Body of pancreas (tissue), 4 donors: ENCODE data around the gene C1orf87. TPM values are rescaled to one million over a fixed set of nuclear protein-coding genes. Genes with fewer than 3 reads are reported as not detected.

Experiments used
- ATAC-seq: fragments of 150-250 bp; one replicate; pipeline ENCODE4 v1.9.1; 2016
- DNase-seq, 4 donors: peaks; one replicate each; pipeline ENCODE4 v3.0.0-alpha.2; 2019
- H3K27ac ChIP-seq, 4 donors: fragments of 200-600 bp; sonication (generic); 1 replicate in 3 of 4; 2 replicates in 1 of 4; pipeline versions ENCODE4 v1.5.1 to v1.6.1; 2016 to 2019; ENCODE audit warnings: mild to moderate bottlenecking in 1 of 4, mixed read lengths in 1 of 4, moderate library complexity in 1 of 4
- H3K27me3 ChIP-seq, 2 donors: fragments of 200-600 bp; sonication (generic); one replicate each; pipeline ENCODE4 v1.6.0; 2016; ENCODE audit warnings: mild to moderate bottlenecking in 1 of 2
- H3K36me3 ChIP-seq, 2 donors: fragments of 200-600 bp; sonication (generic); replicated peaks in 1 of 2; 2 replicates each; pipeline ENCODE4 v1.5.1; 2016; ENCODE audit warnings: low read depth in 2 of 2; ENCODE audit not compliant: insufficient read depth in 1 of 2
- H3K4me1 ChIP-seq: fragments of 200-600 bp; sonication (generic); one replicate; pipeline ENCODE4 v1.6.0; 2016
- H3K4me3 ChIP-seq, 2 donors: fragments of 200-600 bp; sonication (generic); 1 replicate in 1 of 2; 2 replicates in 1 of 2; pipeline ENCODE4 v1.5.1; 2016 to 2019
- H3K9me3 ChIP-seq, 3 donors: fragments of 200-600 bp; sonication (generic); 1 replicate in 2 of 3; 2 replicates in 1 of 3; pipeline ENCODE4 v1.5.1; 2016
- POLR2A ChIP-seq, 3 donors: fragments of 450-650 bp; IDR thresholded peaks; one replicate each; pipeline ENCODE4 v1.6.1; 2016; ENCODE audit warnings: antibody characterized with exemption in 3 of 3, mild to moderate bottlenecking in 2 of 3
- WGBS, 2 donors: methylation state at CpG; one replicate each; pipeline ENCODE4 v1.1.5; 2017; 5-methylcytosine and 5-hydroxymethylcytosine counted together
- intact Hi-C: fragments of 100-400 bp; cut with DNase I; formaldehyde crosslinking; loops from one replicate; pipeline ENCODE4 v1.15.1; 2023
- total RNA-seq, 2 donors: library from RNA; depleted of rRNA; stranded (reverse); fragments of >200 nt; gene quantifications; one replicate each; pipeline ENCODE4 v1.1.0, GENCODE V29; 2016
- TF ChIP-seq, protein P1 (sequence below), 7 experiments: fragments of 450-650 bp in 4 of 7; fragments of 200-600 bp in 3 of 7; sonication (generic) in 3 of 7; IDR thresholded peaks; one replicate each; pipeline ENCODE4 v1.5.1; 2016 to 2019; ENCODE audit warnings: antibody characterized with exemption in 7 of 7

C1orf87 gene
- total RNA-seq, 2 donors from 2014 or later, result not detected

DNA sequence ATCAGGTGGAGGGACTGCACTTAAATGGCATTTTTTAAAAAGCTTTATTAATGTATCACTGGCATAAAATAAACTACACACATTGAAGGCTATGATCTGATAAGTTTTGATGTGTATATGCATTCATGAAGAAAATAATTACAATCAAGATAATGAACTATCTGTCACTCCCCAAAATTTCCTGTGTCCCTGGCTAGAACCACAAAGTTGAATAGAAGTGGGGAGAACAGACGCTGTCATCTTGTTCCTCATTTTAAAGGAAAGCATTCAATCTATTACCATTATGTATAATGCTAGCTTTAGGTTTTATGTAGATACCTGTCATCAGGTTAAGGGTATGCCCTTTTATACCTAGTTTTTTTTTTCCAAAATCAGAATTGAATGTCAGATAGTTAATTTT lies 38.1 kb upstream of the C1orf87 start:
- intact Hi-C loops, result no loop called here
- 62 to 63% methylated on average over 1 of the region's 1 CpG for WGBS, 2 donors
- no peaks in the 10 kb centered on the region for H3K9me3 ChIP-seq
- no peak overlapping the region for H3K27ac ChIP-seq
- TF ChIP-seq, protein P1, sequence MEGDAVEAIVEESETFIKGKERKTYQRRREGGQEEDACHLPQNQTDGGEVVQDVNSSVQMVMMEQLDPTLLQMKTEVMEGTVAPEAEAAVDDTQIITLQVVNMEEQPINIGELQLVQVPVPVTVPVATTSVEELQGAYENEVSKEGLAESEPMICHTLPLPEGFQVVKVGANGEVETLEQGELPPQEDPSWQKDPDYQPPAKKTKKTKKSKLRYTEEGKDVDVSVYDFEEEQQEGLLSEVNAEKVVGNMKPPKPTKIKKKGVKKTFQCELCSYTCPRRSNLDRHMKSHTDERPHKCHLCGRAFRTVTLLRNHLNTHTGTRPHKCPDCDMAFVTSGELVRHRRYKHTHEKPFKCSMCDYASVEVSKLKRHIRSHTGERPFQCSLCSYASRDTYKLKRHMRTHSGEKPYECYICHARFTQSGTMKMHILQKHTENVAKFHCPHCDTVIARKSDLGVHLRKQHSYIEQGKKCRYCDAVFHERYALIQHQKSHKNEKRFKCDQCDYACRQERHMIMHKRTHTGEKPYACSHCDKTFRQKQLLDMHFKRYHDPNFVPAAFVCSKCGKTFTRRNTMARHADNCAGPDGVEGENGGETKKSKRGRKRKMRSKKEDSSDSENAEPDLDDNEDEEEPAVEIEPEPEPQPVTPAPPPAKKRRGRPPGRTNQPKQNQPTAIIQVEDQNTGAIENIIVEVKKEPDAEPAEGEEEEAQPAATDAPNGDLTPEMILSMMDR (IDR thresholded peaks at IDR 0.05), result no peak
- no peak for TF ChIP-seq POLR2A (IDR thresholded peaks at IDR 0.05)
- no peaks in the 10 kb centered on the region for H3K4me1 ChIP-seq
- no peak overlapping the region for H3K4me3 ChIP-seq
- no peaks in the 10 kb centered on the region for H3K27me3 ChIP-seq
- DNase-seq, result no peak
- ATAC-seq, result no peak
- H3K36me3 ChIP-seq, result no peaks in the 10 kb centered on the region

DNA sequence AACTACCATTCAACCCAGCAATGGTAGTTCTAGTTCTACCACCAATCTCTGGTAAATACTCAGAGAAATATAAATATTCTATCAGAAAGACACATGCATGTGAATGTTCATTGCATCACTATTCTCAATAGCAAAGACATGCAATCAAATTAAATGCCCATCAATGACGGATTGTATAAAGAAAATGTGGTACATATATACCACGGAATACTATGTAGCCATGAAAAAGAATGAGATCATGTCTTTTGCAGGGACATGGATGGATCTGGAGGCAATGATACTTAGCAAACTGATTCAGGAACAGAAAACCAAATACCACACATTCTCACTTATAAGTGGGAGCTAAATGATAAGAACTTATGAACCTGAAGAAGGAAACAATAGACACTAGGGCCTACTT lies 37.5 kb upstream of the C1orf87 start:
- Histone ChIP-seq H3K4me1 (no peaks in the 10 kb centered on the region), H3K27ac (no peak overlapping the region), H3K27me3 (no peaks in the 10 kb centered on the region), H3K9me3 (no peaks in the 10 kb centered on the region), H3K36me3 (no peaks in the 10 kb centered on the region), H3K4me3 (no peak overlapping the region)
- WGBS, 2 donors, result 78 to 87% methylated on average over 2 of the region's 2 CpGs
- no peak for TF ChIP-seq POLR2A (IDR thresholded peaks at IDR 0.05)
- TF ChIP-seq, protein P1 (IDR thresholded peaks at IDR 0.05), result no peak
- DNase-seq, result no peak
- no peak for ATAC-seq
- intact Hi-C loops, result no loop called here

DNA sequence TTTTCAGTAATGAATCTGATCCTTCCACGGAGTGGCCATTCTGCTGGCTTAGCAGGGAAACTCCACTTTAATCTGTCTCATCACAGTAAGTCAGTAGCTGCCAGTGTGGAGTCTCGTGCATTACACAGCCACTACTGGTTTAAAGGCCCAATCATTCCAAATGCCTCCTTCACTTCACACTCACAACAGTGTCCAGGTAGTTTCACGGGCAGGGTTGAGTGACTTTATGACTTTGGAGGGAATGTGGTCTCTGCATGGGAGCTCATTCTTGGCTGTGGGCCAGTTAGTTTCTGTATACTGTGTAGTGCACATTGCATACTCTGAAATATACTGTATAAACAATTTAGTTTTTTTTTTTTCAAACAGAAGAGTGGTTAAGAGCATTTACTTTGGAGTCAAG lies 34.6 kb upstream of the C1orf87 start:
- Histone ChIP-seq H3K9me3 (no peaks in the 10 kb centered on the region), H3K4me3 (no peak overlapping the region), H3K4me1 (no peaks in the 10 kb centered on the region), H3K36me3 (no peaks in the 10 kb centered on the region), H3K27me3 (no peaks in the 10 kb centered on the region), H3K27ac (no peak overlapping the region)
- no peak for TF ChIP-seq POLR2A (IDR thresholded peaks at IDR 0.05)
- TF ChIP-seq, protein P1 (IDR thresholded peaks at IDR 0.05), result no peak
- DNase-seq (no peak), ATAC-seq (no peak)
- intact Hi-C loops, result no loop called here
- WGBS, 2 donors, result 73 to 75% methylated on average over 3 of the region's 3 CpGs

DNA sequence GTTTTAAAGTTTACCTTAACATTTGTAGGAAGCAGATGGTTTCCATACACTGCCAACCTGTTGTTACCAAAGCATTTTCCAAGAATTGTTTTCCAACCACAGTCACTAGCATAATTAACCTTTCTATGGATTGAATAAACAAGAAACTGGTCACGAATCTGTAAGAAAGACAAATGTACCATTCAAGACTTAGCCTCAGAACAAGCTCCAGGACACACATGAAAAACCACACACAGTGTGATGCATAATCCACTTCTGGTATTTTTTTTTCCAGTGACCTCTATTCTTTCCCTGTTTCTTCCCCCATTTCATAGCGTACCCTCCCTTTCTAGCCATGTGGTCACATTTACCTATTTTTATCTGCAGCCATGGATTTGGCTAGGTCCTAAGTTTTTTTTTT lies 29.6 kb upstream of the C1orf87 start:
- WGBS, 2 donors, result 47 to 56% methylated on average over 2 of the region's 2 CpGs
- H3K27ac ChIP-seq, result no peak overlapping the region

More for the DNA sequence above, 29.6 kb upstream of the C1orf87 start:
- no peak for DNase-seq
- Histone ChIP-seq H3K4me3 (no peak overlapping the region), H3K9me3 (no peaks in the 10 kb centered on the region), H3K36me3 (no peaks in the 10 kb centered on the region), H3K27me3 (no peaks in the 10 kb centered on the region), H3K4me1 (no peaks in the 10 kb centered on the region)
- intact Hi-C loops, result no loop called here
- no peak for ATAC-seq
- no peak for TF ChIP-seq POLR2A (IDR thresholded peaks at IDR 0.05)
- TF ChIP-seq, protein P1 (IDR thresholded peaks at IDR 0.05), result no peak
